Sigmoid colon (tissue), 7 donors: ENCODE data around the gene LUZP2. TPM values are rescaled to one million over a fixed set of nuclear protein-coding genes. Genes with fewer than 3 reads are reported as not detected.

Experiments
- DNase-seq: peaks from one replicate; pipeline ENCODE4 v3.0.0-alpha.2; 2019
- H3K27ac ChIP-seq, 4 donors: fragments of 200-600 bp; sonication (generic); one replicate each; pipeline ENCODE4 v1.5.1; 2016 to 2019; ENCODE audit warnings: mild to moderate bottlenecking in 1 of 4
- H3K27me3 ChIP-seq, 3 donors: fragments of 200-600 bp; sonication (generic); one replicate each; pipeline ENCODE4 v1.5.1; 2019; ENCODE audit warnings: mild to moderate bottlenecking in 1 of 3
- H3K36me3 ChIP-seq, 4 donors: fragments of 200-600 bp; sonication (generic); one replicate each; pipeline ENCODE4 v1.5.1; 2016 to 2019
- H3K4me1 ChIP-seq, 4 donors: fragments of 200-600 bp; sonication (generic); one replicate each; pipeline ENCODE4 v1.5.1; 2017 to 2019
- H3K4me3 ChIP-seq, 4 donors: fragments of 200-600 bp; sonication (generic); one replicate each; pipeline ENCODE4 v1.5.1; 2017 to 2019; ENCODE audit warnings: mild to moderate bottlenecking in 2 of 4, moderate library complexity in 1 of 4
- H3K9me3 ChIP-seq, 4 donors: fragments of 200-600 bp in 3 of 4; sonication (generic) in 3 of 4; one replicate each; pipeline versions ENCODE4 v1.5.1 to v1.6.1; 2013 to 2019
- CTCF ChIP-seq, 4 experiments: fragments of 450-650 bp in 3 of 4; fragments of 200-600 bp in 1 of 4; IDR thresholded peaks; one replicate each; pipeline ENCODE4 v1.5.1; 2016 to 2019; ENCODE audit warnings: antibody characterized with exemption in 4 of 4, mild to moderate bottlenecking in 3 of 4, moderate library complexity in 2 of 4
- EP300 ChIP-seq, 4 donors: sonication (generic); formaldehyde crosslinking; IDR thresholded peaks; one replicate each; pipeline ENCODE4 v1.6.1; 2017; ENCODE audit warnings: antibody characterized with exemption in 4 of 4
- POLR2A ChIP-seq, 2 donors: fragments of 450-650 bp; IDR thresholded peaks; one replicate each; pipeline ENCODE4 v1.6.1; 2016; ENCODE audit warnings: antibody characterized with exemption in 2 of 2, mild to moderate bottlenecking in 2 of 2, moderate library complexity in 2 of 2
- POLR2AphosphoS5 ChIP-seq, 4 donors: sonication (generic); formaldehyde crosslinking; IDR thresholded peaks; one replicate each; pipeline ENCODE4 v1.6.1; 2017; ENCODE audit warnings: antibody characterized with exemption in 4 of 4
- WGBS, 2 donors: extraction: QIAGEN DNeasy Blood & Tissue Kit; methylation state at CpG; one replicate each; pipeline ENCODE4 v1.1.7; 2013; 5-methylcytosine and 5-hydroxymethylcytosine counted together
- intact Hi-C: fragments of 100-400 bp; cut with DNase I; formaldehyde crosslinking; loops from one replicate; pipeline ENCODE4 v1.15.1; 2023
- polyA plus RNA-seq, 3 donors: library from polyadenylated mRNA; stranded (reverse); fragments of 200-250 nt; gene quantifications; one replicate each; pipeline ENCODE4 v1.2.3, GENCODE V29; 2013
- total RNA-seq, 4 donors: library from RNA; depleted of rRNA; stranded (reverse); fragments of >200 nt; gene quantifications; one replicate each; pipeline ENCODE4 v1.1.0, GENCODE V29; 2016
- donor health status: healthy with polysubstance abuse.
- donor health status: Bipolar disorder and iron deficiency.
- donor health status: healthy.

LUZP2 gene
- total and polyA plus RNA-seq, 7 donors: 0.16 to 2.1 (median 0.83) TPM

GRCh38 chr11:24589064-24589463, 92.2 kb downstream of the LUZP2 start:
- Histone ChIP-seq H3K27ac (no peak overlapping the region), H3K36me3 (no peaks in the 10 kb centered on the region), H3K9me3 (no peaks in the 10 kb centered on the region), H3K27me3 (no peaks in the 10 kb centered on the region), H3K4me3 (no peak overlapping the region), H3K4me1 (no peaks in the 10 kb centered on the region)
- DNase-seq: no peak
- intact Hi-C loops: no loop called here
- WGBS, 2 donors: 47 to 66% methylated on average over 1 of the region's 1 CpG
- TF ChIP-seq CTCF (IDR thresholded peaks at IDR 0.05): no peak
- no peak for TF ChIP-seq EP300 (IDR thresholded peaks at IDR 0.05)
- TF ChIP-seq POLR2A (IDR thresholded peaks at IDR 0.05): no peak
- no peak for TF ChIP-seq POLR2AphosphoS5 (IDR thresholded peaks at IDR 0.05)

GRCh38 chr11:24591283-24591682, 94.4 kb downstream of the LUZP2 start:
- Histone ChIP-seq H3K4me1 (no peaks in the 10 kb centered on the region), H3K4me3 (no peak overlapping the region), H3K36me3 (no peaks in the 10 kb centered on the region), H3K9me3 (no peaks in the 10 kb centered on the region), H3K27me3 (no peaks in the 10 kb centered on the region), H3K27ac (no peak overlapping the region)
- no peak for TF ChIP-seq POLR2AphosphoS5 (IDR thresholded peaks at IDR 0.05)
- no peak for TF ChIP-seq CTCF (IDR thresholded peaks at IDR 0.05)
- no peak for TF ChIP-seq EP300 (IDR thresholded peaks at IDR 0.05)
- no peak for TF ChIP-seq POLR2A (IDR thresholded peaks at IDR 0.05)
- WGBS, 2 donors: 75 to 85% methylated on average over 2 of the region's 2 CpGs
- DNase-seq: no peak
- intact Hi-C loops: no loop called here

GRCh38 chr11:24592360-24592759, 95.5 kb downstream of the LUZP2 start:
- no peak for DNase-seq
- intact Hi-C loops: no loop called here
- TF ChIP-seq CTCF (IDR thresholded peaks at IDR 0.05) (no peak), POLR2AphosphoS5 (IDR thresholded peaks at IDR 0.05) (no peak), EP300 (IDR thresholded peaks at IDR 0.05) (no peak), POLR2A (IDR thresholded peaks at IDR 0.05) (no peak)
- Histone ChIP-seq H3K27me3 (no peaks in the 10 kb centered on the region), H3K36me3 (no peaks in the 10 kb centered on the region), H3K27ac (no peak overlapping the region), H3K9me3 (no peaks in the 10 kb centered on the region), H3K4me1 (no peaks in the 10 kb centered on the region), H3K4me3 (no peak overlapping the region)
- 62 to 77% methylated on average over 2 of the region's 2 CpGs for WGBS, 2 donors

GRCh38 chr11:24593332-24593731, 96.5 kb downstream of the LUZP2 start:
- no peaks in the 10 kb centered on the region for H3K36me3 ChIP-seq
- H3K27me3 ChIP-seq: no peaks in the 10 kb centered on the region
- H3K9me3 ChIP-seq: no peaks in the 10 kb centered on the region
- H3K27ac ChIP-seq: no peak overlapping the region
- DNase-seq: no peak
- intact Hi-C loops: no loop called here
- no peak overlapping the region for H3K4me3 ChIP-seq
- WGBS, 2 donors: 85 to 87% methylated on average over 4 of the region's 4 CpGs
- TF ChIP-seq POLR2AphosphoS5 (IDR thresholded peaks at IDR 0.05) (no peak), EP300 (IDR thresholded peaks at IDR 0.05) (no peak), CTCF (IDR thresholded peaks at IDR 0.05) (no peak), POLR2A (IDR thresholded peaks at IDR 0.05) (no peak)
- no peaks in the 10 kb centered on the region for H3K4me1 ChIP-seq

GRCh38 chr11:24594401-24594800, 97.5 kb downstream of the LUZP2 start:
- TF ChIP-seq POLR2A (IDR thresholded peaks at IDR 0.05) (no peak), EP300 (IDR thresholded peaks at IDR 0.05) (no peak)
- Histone ChIP-seq H3K4me3 (no peak overlapping the region), H3K27me3 (no peaks in the 10 kb centered on the region), H3K27ac (no peak overlapping the region), H3K36me3 (no peaks in the 10 kb centered on the region), H3K9me3 (no peaks in the 10 kb centered on the region), H3K4me1 (no peaks in the 10 kb centered on the region)
- DNase-seq: no peak
- 86 to 87% methylated on average over 3 of the region's 3 CpGs for WGBS, 2 donors
- intact Hi-C loops: no loop called here
